Kidney epithelial cell (primary cell): ENCODE results near the gene RAMACL. TPM values are rescaled to one million over a fixed set of nuclear protein-coding genes. Genes with fewer than 3 reads are reported as not detected.

Experiments used
- DNase-seq: peaks from one replicate; pipeline ENCODE4 v3.0.0-alpha.2; 2010; ENCODE audit warnings: low read depth
- H3K27me3 ChIP-seq: 2 replicates; pipeline ENCODE4 v1.6.0; 2011; ENCODE audit warnings: low read length; ENCODE audit not compliant: control insufficient read depth, insufficient read depth
- H3K36me3 ChIP-seq: 2 replicates; pipeline ENCODE4 v1.5.1; 2011; ENCODE audit warnings: low read length; ENCODE audit not compliant: control insufficient read depth, insufficient read depth
- H3K4me3 ChIP-seq: 2 replicates; pipeline ENCODE4 v1.5.1; 2011; ENCODE audit warnings: low read depth, mild to moderate bottlenecking, control low read depth, low read length
- CTCF ChIP-seq: IDR thresholded peaks from 2 replicates; pipeline ENCODE4 v1.5.1; 2011; ENCODE audit warnings: mild to moderate bottlenecking, moderate library complexity, low read length, control low read depth, inconsistent platforms; ENCODE audit not compliant: insufficient read depth, poor library complexity, severe bottlenecking
- total RNA-seq: library from RNA; depleted of rRNA; stranded (reverse); fragments of >200 nt; gene quantifications from 2 replicates; pipeline ENCODE4 v1.2.3, GENCODE V29; 2015

The RAMACL gene
- total RNA-seq, 1 donor from 2014 or later, result 0.88 TPM

DNA sequence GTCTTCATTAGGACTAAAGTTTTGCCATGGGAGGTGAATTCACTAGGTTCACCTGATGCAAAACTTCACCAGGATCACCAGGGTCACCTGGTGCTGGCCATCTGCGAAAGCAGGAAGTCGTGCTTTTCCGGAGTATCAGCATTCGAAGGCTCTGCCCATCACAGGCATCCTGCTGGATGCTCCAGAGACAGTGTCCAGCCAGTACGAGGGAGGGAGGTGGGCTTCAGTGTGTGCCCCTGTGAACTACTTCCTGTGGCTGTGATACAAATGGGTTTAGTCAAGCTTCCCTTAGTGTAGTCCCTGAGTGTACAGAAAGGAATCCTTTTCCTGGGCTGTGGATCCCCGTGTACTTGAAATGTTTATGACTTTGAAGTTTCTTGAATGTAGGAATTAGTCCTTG is 44.0 kb upstream of the RAMACL start:
- no peak for DNase-seq
- H3K36me3 ChIP-seq, result no peaks in the 10 kb centered on the region
- TF ChIP-seq CTCF, result no peak
- no peaks in the 10 kb centered on the region for H3K27me3 ChIP-seq
- H3K4me3 ChIP-seq, result no peak overlapping the region

DNA sequence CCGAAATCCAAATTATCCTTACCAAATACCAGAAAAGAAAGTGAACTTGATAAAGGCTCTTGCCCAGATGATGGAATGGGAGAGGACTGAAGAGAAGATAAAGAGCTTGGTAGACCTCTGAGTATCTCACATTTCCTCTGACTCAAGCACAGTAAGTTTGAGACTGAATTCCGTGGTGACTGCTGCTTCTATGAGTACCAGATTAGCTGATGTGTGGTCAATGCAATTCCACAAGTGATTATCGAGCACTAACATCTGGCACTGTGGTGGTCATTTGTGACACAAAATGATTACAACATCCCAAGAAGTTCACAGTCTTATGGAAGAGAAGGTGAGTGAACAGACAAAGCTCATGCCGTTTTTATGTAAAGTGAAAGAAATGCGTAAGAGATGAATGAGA is 43.1 kb upstream of the RAMACL start:
- Histone ChIP-seq H3K4me3 (no peak overlapping the region), H3K27me3 (no peaks in the 10 kb centered on the region), H3K36me3 (no peaks in the 10 kb centered on the region)
- no peak for DNase-seq
- no peak for TF ChIP-seq CTCF

GRCh38 chr6:166627875-166628801 is 41.7 kb upstream of the RAMACL start:
- Histone ChIP-seq H3K27me3 (no peaks in the 10 kb centered on the region), H3K4me3 (peak overlapping the region; percentile 53), H3K36me3 (no peaks in the 10 kb centered on the region)
- no peak for DNase-seq
- no peak for TF ChIP-seq CTCF

DNA sequence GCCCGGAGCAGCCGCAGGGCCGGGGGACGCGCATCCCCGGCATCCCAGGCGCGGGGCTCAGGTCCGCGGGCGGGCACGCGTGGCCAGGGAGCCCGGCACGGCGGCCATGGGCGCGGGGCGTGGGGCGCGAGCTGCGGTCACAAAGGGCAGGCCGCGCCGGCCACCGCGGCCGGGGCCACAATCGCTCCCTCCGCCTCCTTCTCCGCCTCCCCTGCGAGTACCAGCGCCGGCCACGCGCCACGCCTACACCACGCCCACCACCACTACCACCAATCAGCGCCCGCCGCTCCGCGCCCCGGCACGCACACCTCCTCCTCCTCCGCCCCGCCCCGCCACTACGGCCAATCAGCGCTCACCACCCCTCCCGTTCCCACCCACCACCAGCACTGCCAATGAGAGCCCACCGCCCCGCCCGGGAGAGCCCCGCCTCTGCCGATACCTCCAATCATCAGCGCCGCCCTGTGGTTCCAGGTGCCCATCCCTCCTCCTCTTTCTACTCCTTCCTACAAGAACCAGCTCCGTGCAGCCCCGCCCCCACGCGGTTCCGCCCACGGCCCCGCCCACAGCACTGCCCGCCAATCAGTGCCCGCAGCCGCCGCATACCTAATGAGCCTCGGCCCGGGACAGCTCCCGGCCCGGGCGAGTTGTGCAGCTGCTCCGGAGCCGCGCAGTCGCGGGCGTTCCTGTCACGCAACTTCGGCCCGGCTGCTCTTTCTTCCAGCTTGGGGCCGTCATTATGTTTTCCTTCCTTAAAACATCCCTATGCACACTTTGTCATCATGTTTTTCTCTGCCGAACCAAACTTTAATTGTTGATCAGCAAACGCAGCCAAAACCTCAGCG is 40.8 kb upstream of the RAMACL start, which contains the start of gene RPS6KA2:
Gene RPS6KA2, minus strand, starts transcription at position 219 of the 842 bp plus-strand sequence. CDS start 232 bp downstream, outside the sequence.
- DNase-seq, result peak; percentile 93
- H3K4me3 ChIP-seq, result peak within 1 kb of the TSS; percentile 66
- no peaks in the 10 kb centered on the region for H3K27me3 ChIP-seq
- no peaks in the 10 kb centered on the region for H3K36me3 ChIP-seq
- TF ChIP-seq CTCF, result no peak

GRCh38 chr6:166626177-166627032 is 39.9 kb upstream of the RAMACL start:
- TF ChIP-seq CTCF, result no peak
- peak overlapping the region; percentile 66 for H3K4me3 ChIP-seq
- H3K27me3 ChIP-seq, result no peaks in the 10 kb centered on the region
- no peak for DNase-seq
- H3K36me3 ChIP-seq, result no peaks in the 10 kb centered on the region
